ENCODE data around the gene KIAA1755. TPM values are rescaled to one million over a fixed set of nuclear protein-coding genes. Genes with fewer than 3 reads are reported as not detected.
A peak's percentile ranks its signal among the peaks of the same experiment; 100 is the strongest.

KIAA1755 gene
- total RNA-seq, 1 donor from 2014 or later: 1.1 TPM

- FAIRE-seq: no peak
Measured at GRCh38 chr20:38170219-38170825, 90.2 kb downstream of the KIAA1755 start.

GRCh38 chr20:38169636-38170193, 90.8 kb downstream of the KIAA1755 start:
- Histone ChIP-seq H4K20me1 (ENCODE audit: insufficient read depth, low read length) (no peaks in the 10 kb centered on the region), H3K79me2 (ENCODE audit: insufficient read depth, low read length) (peaks cover 9% of the 10 kb centered on the region), H3K27me3 (ENCODE audit: insufficient read depth, low read length) (no peaks in the 10 kb centered on the region), H3K27ac (ENCODE audit: low read depth, low read length) (no peak overlapping the region), H3K9ac (ENCODE audit: low read length) (no peak overlapping the region), H3K9me3 (ENCODE audit: insufficient read depth, low read depth, low read length) (no peaks in the 10 kb centered on the region), H3K4me1 (ENCODE audit: insufficient read depth, low read length) (peaks cover 62% of the 10 kb centered on the region), H3K4me2 (ENCODE audit: low read length) (no peak overlapping the region), H3K36me3 (ENCODE audit: insufficient read depth, low read length) (no peaks in the 10 kb centered on the region), H2AFZ (ENCODE audit: low read depth, low read length) (no peak overlapping the region), H3K4me3 (ENCODE audit: insufficient read depth, low read depth, low read length) (no peak overlapping the region)
- no peaks in the 10 kb centered on the region for H3K9me3 Mint-ChIP-seq (ENCODE audit: unreplicated experiment)
- TF ChIP-seq EZH2 (IDR thresholded peaks at IDR 0.05; ENCODE audit: insufficient read depth, low read length): no peak
- TF ChIP-seq, protein P1, sequence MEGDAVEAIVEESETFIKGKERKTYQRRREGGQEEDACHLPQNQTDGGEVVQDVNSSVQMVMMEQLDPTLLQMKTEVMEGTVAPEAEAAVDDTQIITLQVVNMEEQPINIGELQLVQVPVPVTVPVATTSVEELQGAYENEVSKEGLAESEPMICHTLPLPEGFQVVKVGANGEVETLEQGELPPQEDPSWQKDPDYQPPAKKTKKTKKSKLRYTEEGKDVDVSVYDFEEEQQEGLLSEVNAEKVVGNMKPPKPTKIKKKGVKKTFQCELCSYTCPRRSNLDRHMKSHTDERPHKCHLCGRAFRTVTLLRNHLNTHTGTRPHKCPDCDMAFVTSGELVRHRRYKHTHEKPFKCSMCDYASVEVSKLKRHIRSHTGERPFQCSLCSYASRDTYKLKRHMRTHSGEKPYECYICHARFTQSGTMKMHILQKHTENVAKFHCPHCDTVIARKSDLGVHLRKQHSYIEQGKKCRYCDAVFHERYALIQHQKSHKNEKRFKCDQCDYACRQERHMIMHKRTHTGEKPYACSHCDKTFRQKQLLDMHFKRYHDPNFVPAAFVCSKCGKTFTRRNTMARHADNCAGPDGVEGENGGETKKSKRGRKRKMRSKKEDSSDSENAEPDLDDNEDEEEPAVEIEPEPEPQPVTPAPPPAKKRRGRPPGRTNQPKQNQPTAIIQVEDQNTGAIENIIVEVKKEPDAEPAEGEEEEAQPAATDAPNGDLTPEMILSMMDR (IDR thresholded peaks at IDR 0.05; ENCODE audit: insufficient read depth, low read depth, low read length): no peak
- no peaks in the 10 kb centered on the region for H3K27me3 Mint-ChIP-seq (ENCODE audit: low read depth, unreplicated experiment)
- no peak overlapping the region for H3K4me3 Mint-ChIP-seq (ENCODE audit: unreplicated experiment)
- FAIRE-seq (no peak), DNase-seq (ENCODE audit: low read depth) (no peak)
- H3K27ac Mint-ChIP-seq (ENCODE audit: unreplicated experiment): peak overlapping the region; percentile 15
- H3K4me1 Mint-ChIP-seq (ENCODE audit: low read depth, unreplicated experiment): peaks cover 49% of the 10 kb centered on the region
- H3K36me3 Mint-ChIP-seq (ENCODE audit: low read depth, unreplicated experiment): no peaks in the 10 kb centered on the region

More at GRCh38 chr20:38170219-38170825, 90.2 kb downstream of the KIAA1755 start:
- no peaks in the 10 kb centered on the region for H3K9me3 ChIP-seq (ENCODE audit: insufficient read depth, low read depth, low read length)
- TF ChIP-seq, protein P1 (IDR thresholded peaks at IDR 0.05; ENCODE audit: insufficient read depth, low read depth, low read length): no peak
- no peak for TF ChIP-seq EZH2 (IDR thresholded peaks at IDR 0.05; ENCODE audit: insufficient read depth, low read length)
- peak overlapping the region; percentile 61 for H3K27ac ChIP-seq (ENCODE audit: low read depth, low read length)
- no peak overlapping the region for H2AFZ ChIP-seq (ENCODE audit: low read depth, low read length)
- H3K4me3 ChIP-seq (ENCODE audit: insufficient read depth, low read depth, low read length): no peak overlapping the region
- H4K20me1 ChIP-seq (ENCODE audit: insufficient read depth, low read length): no peaks in the 10 kb centered on the region
- H3K9me3 Mint-ChIP-seq (ENCODE audit: unreplicated experiment): no peaks in the 10 kb centered on the region
- no peaks in the 10 kb centered on the region for H3K27me3 ChIP-seq (ENCODE audit: insufficient read depth, low read length)
- H3K36me3 Mint-ChIP-seq (ENCODE audit: low read depth, unreplicated experiment): no peaks in the 10 kb centered on the region
- H3K27ac Mint-ChIP-seq (ENCODE audit: unreplicated experiment): peak overlapping the region; percentile 15
- H3K4me1 Mint-ChIP-seq (ENCODE audit: low read depth, unreplicated experiment): peaks cover 49% of the 10 kb centered on the region
- no peaks in the 10 kb centered on the region for H3K27me3 Mint-ChIP-seq (ENCODE audit: low read depth, unreplicated experiment)
- H3K36me3 ChIP-seq (ENCODE audit: insufficient read depth, low read length): no peaks in the 10 kb centered on the region
- no peak overlapping the region for H3K4me3 Mint-ChIP-seq (ENCODE audit: unreplicated experiment)
- H3K4me2 ChIP-seq (ENCODE audit: low read length): no peak overlapping the region
- peaks cover 4% of the 10 kb centered on the region for H3K79me2 ChIP-seq (ENCODE audit: insufficient read depth, low read length)
- H3K4me1 ChIP-seq (ENCODE audit: insufficient read depth, low read length): peaks cover 60% of the 10 kb centered on the region
- peak overlapping the region; percentile 48 for H3K9ac ChIP-seq (ENCODE audit: low read length)
- no peak for DNase-seq (ENCODE audit: low read depth)

Measured in astrocyte (in vitro differentiated cells and primary cell).